Hepatocyte (in vitro differentiated cells): ENCODE measurements around the gene TSHB. TPM values are rescaled to one million over a fixed set of nuclear protein-coding genes. Genes with fewer than 3 reads are reported as not detected.

Experiments used
- DNase-seq: peaks from one replicate; pipeline ENCODE4 v3.0.0-alpha.2; 2016; ENCODE audit warnings: low spot score
- H2AFZ ChIP-seq: fragments of 200-600 bp; sonication (generic); 2 replicates; pipeline ENCODE4 v1.6.0; 2016; ENCODE audit warnings: antibody characterized with exemption, mild to moderate bottlenecking
- H3K27ac ChIP-seq: fragments of 200-600 bp; sonication (generic); 2 replicates; pipeline ENCODE4 v1.5.1; 2016; ENCODE audit warnings: mild to moderate bottlenecking
- H3K27me3 ChIP-seq: fragments of 200-600 bp; sonication (generic); 2 replicates; pipeline ENCODE4 v1.6.1; 2016
- H3K36me3 ChIP-seq: fragments of 200-600 bp; sonication (generic); replicated peaks from 2 replicates; pipeline ENCODE4 v1.5.1; 2016; ENCODE audit warnings: low read depth; ENCODE audit not compliant: insufficient read depth
- H3K4me1 ChIP-seq: fragments of 200-600 bp; sonication (generic); 2 replicates; pipeline ENCODE4 v1.5.1; 2016; ENCODE audit warnings: mild to moderate bottlenecking, moderate library complexity; ENCODE audit not compliant: insufficient read depth
- H3K4me2 ChIP-seq: fragments of 200-600 bp; sonication (generic); 2 replicates; pipeline ENCODE4 v1.6.0; 2016
- H3K4me3 ChIP-seq: fragments of 200-600 bp; sonication (generic); 2 replicates; pipeline ENCODE4 v1.5.1; 2016; ENCODE audit warnings: mild to moderate bottlenecking
- H3K79me2 ChIP-seq: fragments of 200-600 bp; sonication (generic); 2 replicates; pipeline ENCODE4 v1.6.0; 2017; ENCODE audit warnings: mild to moderate bottlenecking
- H3K9me2 ChIP-seq: fragments of 200-600 bp; sonication (generic); replicated peaks from 2 replicates; pipeline ENCODE4 v1.6.0; 2017; ENCODE audit warnings: mild to moderate bottlenecking; ENCODE audit not compliant: insufficient read depth
- H3K9me3 ChIP-seq: fragments of 200-600 bp; sonication (generic); 2 replicates; pipeline ENCODE4 v1.5.1; 2016; ENCODE audit warnings: low read depth, mild to moderate bottlenecking
- H4K20me1 ChIP-seq: fragments of 200-600 bp; sonication (generic); 2 replicates; pipeline ENCODE4 v1.6.0; 2016; ENCODE audit warnings: mild to moderate bottlenecking; ENCODE audit not compliant: insufficient read depth, poor library complexity, severe bottlenecking
- EZH2 ChIP-seq: fragments of 200-600 bp; sonication (generic); IDR thresholded peaks from 2 replicates; pipeline ENCODE4 v1.6.1; 2016; ENCODE audit warnings: antibody characterized with exemption, mild to moderate bottlenecking, borderline replicate concordance
- EZH2phosphoT487 ChIP-seq: fragments of 200-600 bp; sonication (generic); IDR thresholded peaks from one replicate; pipeline ENCODE4 v1.6.1; 2018; ENCODE audit warnings: antibody characterized with exemption, mild to moderate bottlenecking, low read depth, moderate library complexity; ENCODE audit not compliant: unreplicated experiment, severe bottlenecking
- WGBS: methylation state at CpG from one replicate; pipeline ENCODE4 v1.1.6; 2016; ENCODE audit warnings: low lambda C conversion rate; ENCODE audit errors: missing lambda C conversion rate; 5-methylcytosine and 5-hydroxymethylcytosine counted together
- polyA plus RNA-seq: library from polyadenylated mRNA; unstranded; fragments of >200 nt; fragmentation: Nextera tagmentation; extraction: Ambion mirVana; gene quantifications from 2 replicates; pipeline ENCODE4 v1.2.1, GENCODE V29; 2016
- total RNA-seq: library from RNA; depleted of rRNA; stranded (reverse); fragments of >200 nt; gene quantifications from 2 replicates; pipeline ENCODE4 v1.2.3, GENCODE V29; 2014
- TF ChIP-seq, protein P1 (sequence below): fragments of 200-600 bp; sonication (generic); IDR thresholded peaks from 2 replicates; pipeline ENCODE4 v1.5.1; 2016; ENCODE audit warnings: antibody characterized with exemption, mild to moderate bottlenecking; ENCODE audit not compliant: poor library complexity

TSHB gene
- total and polyA plus RNA-seq, 2 experiments from 2014 or later = 0.71 TPM; not detected in 1

DNA sequence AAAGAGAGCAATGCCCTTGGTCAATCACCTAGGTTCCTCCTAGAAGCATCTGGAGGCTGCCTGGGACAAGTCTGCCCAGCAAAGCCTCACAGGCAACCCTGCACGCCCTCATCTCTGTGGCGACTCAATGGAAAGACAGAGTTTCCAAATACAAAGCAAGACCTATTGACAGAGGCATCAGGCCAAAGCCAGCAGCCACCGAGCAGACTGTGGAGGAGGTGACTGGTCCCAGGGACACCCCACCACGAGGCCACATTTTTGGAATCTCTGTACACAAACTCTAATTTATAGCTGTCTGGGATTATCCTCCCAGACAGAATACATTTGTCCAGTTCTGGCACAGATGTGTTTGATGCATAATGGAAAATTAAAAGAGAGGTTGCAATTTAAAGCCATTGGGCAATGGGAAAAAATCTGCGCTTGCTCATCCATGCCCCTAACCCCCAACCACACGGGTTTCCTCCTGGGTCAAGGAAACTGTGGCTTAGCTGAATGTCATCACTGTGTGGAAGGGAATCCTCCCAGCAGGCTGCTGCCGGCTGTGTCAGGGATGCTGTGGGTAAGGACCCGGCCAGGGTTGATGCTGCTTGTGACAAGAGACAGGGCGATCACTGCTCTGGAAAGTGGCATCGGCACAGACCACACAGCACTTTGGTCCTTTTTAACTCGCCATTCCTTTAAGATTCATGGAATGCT, 45.4 kb downstream of the TSHB start:
- WGBS = 82% methylated on average over 11 of the region's 11 CpGs
- TF ChIP-seq, protein P1, sequence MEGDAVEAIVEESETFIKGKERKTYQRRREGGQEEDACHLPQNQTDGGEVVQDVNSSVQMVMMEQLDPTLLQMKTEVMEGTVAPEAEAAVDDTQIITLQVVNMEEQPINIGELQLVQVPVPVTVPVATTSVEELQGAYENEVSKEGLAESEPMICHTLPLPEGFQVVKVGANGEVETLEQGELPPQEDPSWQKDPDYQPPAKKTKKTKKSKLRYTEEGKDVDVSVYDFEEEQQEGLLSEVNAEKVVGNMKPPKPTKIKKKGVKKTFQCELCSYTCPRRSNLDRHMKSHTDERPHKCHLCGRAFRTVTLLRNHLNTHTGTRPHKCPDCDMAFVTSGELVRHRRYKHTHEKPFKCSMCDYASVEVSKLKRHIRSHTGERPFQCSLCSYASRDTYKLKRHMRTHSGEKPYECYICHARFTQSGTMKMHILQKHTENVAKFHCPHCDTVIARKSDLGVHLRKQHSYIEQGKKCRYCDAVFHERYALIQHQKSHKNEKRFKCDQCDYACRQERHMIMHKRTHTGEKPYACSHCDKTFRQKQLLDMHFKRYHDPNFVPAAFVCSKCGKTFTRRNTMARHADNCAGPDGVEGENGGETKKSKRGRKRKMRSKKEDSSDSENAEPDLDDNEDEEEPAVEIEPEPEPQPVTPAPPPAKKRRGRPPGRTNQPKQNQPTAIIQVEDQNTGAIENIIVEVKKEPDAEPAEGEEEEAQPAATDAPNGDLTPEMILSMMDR = no peak
- no peak for TF ChIP-seq EZH2
- no peak for TF ChIP-seq EZH2phosphoT487
- H4K20me1 ChIP-seq = no peaks in the 10 kb centered on the region
- H3K36me3 ChIP-seq = no peaks in the 10 kb centered on the region
- no peaks in the 10 kb centered on the region for H3K9me2 ChIP-seq
- H3K4me2 ChIP-seq = no peak overlapping the region
- no peaks in the 10 kb centered on the region for H3K9me3 ChIP-seq
- peaks cover 8% of the 10 kb centered on the region for H3K4me1 ChIP-seq
- no peak for DNase-seq
- no peak overlapping the region for H3K4me3 ChIP-seq
- H3K27ac ChIP-seq = no peak overlapping the region
- no peaks in the 10 kb centered on the region for H3K27me3 ChIP-seq
- H3K79me2 ChIP-seq = no peaks in the 10 kb centered on the region
- no peak overlapping the region for H2AFZ ChIP-seq

DNA sequence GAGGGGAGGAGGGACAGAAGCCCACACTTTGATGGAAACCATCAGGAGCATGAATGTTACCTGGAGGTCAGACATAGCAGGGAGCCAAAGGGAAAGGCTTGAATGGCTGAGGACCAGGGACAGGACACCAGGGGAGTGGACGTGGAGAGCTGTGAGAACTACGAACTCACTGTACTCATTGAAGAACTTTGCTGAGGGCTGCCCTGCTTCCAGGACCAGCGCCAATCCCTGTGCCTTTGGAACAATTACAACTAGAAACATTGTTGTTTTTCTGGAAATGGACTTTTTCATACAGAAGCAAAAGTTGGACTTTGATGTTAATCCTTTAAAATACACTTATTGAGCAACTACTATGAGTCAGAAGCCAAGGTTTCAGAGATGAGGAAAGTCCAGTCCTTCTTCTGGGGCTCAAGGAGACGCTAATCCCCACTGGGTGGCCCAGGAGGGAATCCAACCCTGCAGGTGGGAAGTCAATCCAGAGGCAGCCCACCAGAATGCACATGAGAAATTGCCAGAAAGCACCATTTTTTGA, 46.8 kb downstream of the TSHB start:
- H3K27ac ChIP-seq = no peak overlapping the region
- no peak for DNase-seq
- no peaks in the 10 kb centered on the region for H3K27me3 ChIP-seq
- no peak overlapping the region for H3K4me2 ChIP-seq
- TF ChIP-seq, protein P1 = no peak
- TF ChIP-seq EZH2phosphoT487 (no peak), EZH2 (no peak)
- 87% methylated on average over 4 of the region's 4 CpGs for WGBS
- no peaks in the 10 kb centered on the region for H3K36me3 ChIP-seq
- H4K20me1 ChIP-seq = no peaks in the 10 kb centered on the region
- no peaks in the 10 kb centered on the region for H3K9me2 ChIP-seq
- no peak overlapping the region for H2AFZ ChIP-seq
- no peaks in the 10 kb centered on the region for H3K79me2 ChIP-seq
- H3K9me3 ChIP-seq = no peaks in the 10 kb centered on the region
- no peak overlapping the region for H3K4me3 ChIP-seq
- no peaks in the 10 kb centered on the region for H3K4me1 ChIP-seq

DNA sequence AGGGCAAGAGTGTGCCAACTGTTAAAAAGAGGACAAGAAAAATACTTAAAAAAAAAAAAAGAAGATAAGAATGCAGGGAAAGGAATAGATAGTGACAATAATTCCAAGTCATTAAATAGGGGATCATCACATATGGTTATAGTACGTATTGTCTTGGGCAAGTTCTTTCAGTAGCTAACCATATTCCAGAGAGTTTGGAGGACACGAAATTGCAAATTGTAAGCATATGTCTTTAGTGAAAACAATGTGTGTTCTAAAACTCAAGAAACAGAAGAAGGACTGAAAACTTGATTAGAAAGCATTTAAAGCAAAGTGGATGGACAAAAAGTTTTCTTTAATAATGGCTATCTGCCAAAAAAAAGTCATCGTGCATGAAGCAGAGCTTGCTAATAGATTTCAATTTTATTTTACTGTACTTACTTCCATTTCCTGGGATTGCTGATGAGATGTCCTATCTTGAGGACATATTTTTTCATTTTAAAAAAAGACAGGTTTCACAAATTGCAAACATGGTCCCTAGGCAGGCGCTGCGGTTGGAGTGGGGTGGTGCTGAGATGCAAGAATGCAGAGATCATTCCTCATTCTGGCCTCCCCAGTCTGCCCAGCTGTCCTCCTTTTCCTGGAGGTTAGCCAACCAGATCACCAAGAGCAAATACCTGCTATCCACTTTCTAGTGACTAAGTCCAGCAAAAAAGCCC, 47.8 kb downstream of the TSHB start:
- Histone ChIP-seq H3K9me3 (no peaks in the 10 kb centered on the region), H3K27me3 (no peaks in the 10 kb centered on the region), H2AFZ (no peak overlapping the region), H4K20me1 (no peaks in the 10 kb centered on the region), H3K27ac (no peak overlapping the region), H3K36me3 (no peaks in the 10 kb centered on the region), H3K9me2 (no peaks in the 10 kb centered on the region), H3K4me1 (no peaks in the 10 kb centered on the region), H3K4me2 (no peak overlapping the region), H3K79me2 (no peaks in the 10 kb centered on the region), H3K4me3 (no peak overlapping the region)
- DNase-seq = no peak
- WGBS = 77% methylated on average over 5 of the region's 5 CpGs
- TF ChIP-seq, protein P1 = no peak
- TF ChIP-seq EZH2phosphoT487 (no peak), EZH2 (no peak)
